ENCODE results near the gene PDGFB.

GRCh38 chr22:39197578-39197977 lies 47.2 kb downstream of the PDGFB start:
- no peak for TF ChIP-seq EZH2 (IDR thresholded peaks at IDR 0.05; ENCODE audit: borderline replicate concordance)
- no peak for TF ChIP-seq CTCF (IDR thresholded peaks at IDR 0.05; ENCODE audit: poor library complexity)

Data from hepatocyte (in vitro differentiated cells).